ENCODE measurements around the gene MED13.
"Not testable (repeated sequence)": the region's sequence is repeated elsewhere in the genome, so short reads cannot be mapped to it uniquely, and the experiment has no call there.

Gene MED13

GRCh38 chr17:62086737-62087136 lies 21.7 kb upstream of the MED13 start:
- no peak for DNase-seq (ENCODE audit: low read depth, low spot score)

GRCh38 chr17:62085511-62086408 lies 20.7 kb upstream of the MED13 start:
- no peak for DNase-seq (ENCODE audit: low read depth, low spot score)

GRCh38 chr17:62084585-62084984 lies 19.5 kb upstream of the MED13 start:
- no peak for DNase-seq (ENCODE audit: low read depth, low spot score)

- DNase-seq (ENCODE audit: low read depth, low spot score), result no peak
These were observed 18.6 kb upstream of the MED13 start for GRCh38 chr17:62083651-62084050.

- no peak for DNase-seq (ENCODE audit: low read depth, low spot score)
These were observed 15.6 kb upstream of the MED13 start for GRCh38 chr17:62080647-62081046.

- no peak for DNase-seq (ENCODE audit: low read depth, low spot score)
These were observed 12.9 kb upstream of the MED13 start for GRCh38 chr17:62078009-62078408.

GRCh38 chr17:62076864-62077788 lies 12.0 kb upstream of the MED13 start:
- no peak for DNase-seq (ENCODE audit: low read depth, low spot score)

GRCh38 chr17:62075308-62075815 lies 10.3 kb upstream of the MED13 start:
- DNase-seq (ENCODE audit: low read depth, low spot score), result no peak

- DNase-seq (ENCODE audit: low read depth, low spot score), result no peak
These were observed 8.9 kb upstream of the MED13 start for GRCh38 chr17:62073993-62074392.

GRCh38 chr17:62072855-62073254 lies 7.8 kb upstream of the MED13 start:
- DNase-seq (ENCODE audit: low read depth, low spot score), result not testable (repeated sequence)

GRCh38 chr17:62070900-62071299 lies 5.8 kb upstream of the MED13 start:
- DNase-seq (ENCODE audit: low read depth, low spot score), result no peak

GRCh38 chr17:62067165-62068145 lies 2.4 kb upstream of the MED13 start:
- no peak for DNase-seq (ENCODE audit: low read depth, low spot score)

GRCh38 chr17:62065611-62066468 lies 762 bp upstream of the MED13 start:
- DNase-seq (ENCODE audit: low read depth, low spot score), result peak; percentile 93

GRCh38 chr17:62064029-62064790 lies 868 bp downstream of the MED13 start:
- DNase-seq (ENCODE audit: low read depth, low spot score), result no peak

- no peak for DNase-seq (ENCODE audit: low read depth, low spot score)
These were observed 2.1 kb downstream of the MED13 start for GRCh38 chr17:62062944-62063343.

- no peak for DNase-seq (ENCODE audit: low read depth, low spot score)
These were observed 2.8 kb downstream of the MED13 start for GRCh38 chr17:62062302-62062701.

- DNase-seq (ENCODE audit: low read depth, low spot score), result no peak
These were observed 5.7 kb downstream of the MED13 start for GRCh38 chr17:62059414-62059813.

GRCh38 chr17:62058611-62059010 lies 6.5 kb downstream of the MED13 start:
- DNase-seq (ENCODE audit: low read depth, low spot score), result no peak

GRCh38 chr17:62057696-62058095 lies 7.4 kb downstream of the MED13 start:
- DNase-seq (ENCODE audit: low read depth, low spot score), result no peak
